ENCODE data around the gene PICALM. TPM values are rescaled to one million over a fixed set of nuclear protein-coding genes. Genes with fewer than 3 reads are reported as not detected.

Gene PICALM
- total and polyA plus RNA-seq, 2 of the 13 experiments (the other 11 are each of a cell fraction or from before 2014, with no cell fraction given), result 97.6 to 154 TPM

- peak; percentile 61 for TF ChIP-seq NFYB (CRISPR knock-in tag; IDR thresholded peaks at IDR 0.05)
- peak; percentile 72; the same call in 1 of the 2 replicates for TF ChIP-seq KMT2B (CRISPR knock-in tag; IDR thresholded peaks at IDR 0.05)
- peak; percentile 40; the same call in 1 of the 2 replicates for TF ChIP-seq ZSCAN31 (CRISPR knock-in tag; IDR thresholded peaks at IDR 0.05; ENCODE audit: low read depth)
- 0 out of 2 replicates have a peak, but pooled peaks have one; percentile 26 for TF ChIP-seq ZNF275 (CRISPR knock-in tag; IDR thresholded peaks at IDR 0.05; ENCODE audit: borderline replicate concordance)
- TF ChIP-seq SRSF1 (optimal IDR thresholded peaks at IDR 0.05; ENCODE audit: low read depth, low read length), result no peak
- peak; percentile 37 for TF ChIP-seq MEF2D (CRISPR knock-in tag; IDR thresholded peaks at IDR 0.05)
- TF ChIP-seq FOXK1 (CRISPR knock-in tag; IDR thresholded peaks at IDR 0.05; ENCODE audit: borderline replicate concordance, low read depth), result peak; percentile 74
- TF ChIP-seq ZNF205 (CRISPR knock-in tag; IDR thresholded peaks at IDR 0.05), result peak; percentile 57; the same call in 1 of the 2 replicates
- peak; percentile 27 for TF ChIP-seq CBX1 (IDR thresholded peaks at IDR 0.05; ENCODE audit: low read depth)
- 0 out of 2 replicates have a peak, but pooled peaks have one; percentile 25 for TF ChIP-seq MIXL1 (CRISPR knock-in tag; IDR thresholded peaks at IDR 0.05)
- TF ChIP-seq TGIF2 (CRISPR knock-in tag; IDR thresholded peaks at IDR 0.05), result peak; percentile 52
- TF ChIP-seq, protein P1, sequence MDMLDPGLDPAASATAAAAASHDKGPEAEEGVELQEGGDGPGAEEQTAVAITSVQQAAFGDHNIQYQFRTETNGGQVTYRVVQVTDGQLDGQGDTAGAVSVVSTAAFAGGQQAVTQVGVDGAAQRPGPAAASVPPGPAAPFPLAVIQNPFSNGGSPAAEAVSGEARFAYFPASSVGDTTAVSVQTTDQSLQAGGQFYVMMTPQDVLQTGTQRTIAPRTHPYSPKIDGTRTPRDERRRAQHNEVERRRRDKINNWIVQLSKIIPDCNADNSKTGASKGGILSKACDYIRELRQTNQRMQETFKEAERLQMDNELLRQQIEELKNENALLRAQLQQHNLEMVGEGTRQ (IDR thresholded peaks at IDR 0.05; ENCODE audit: low read depth, low read length), result peak; percentile 93
- TF ChIP-seq, protein P1 (CRISPR knock-in tag; IDR thresholded peaks at IDR 0.05; ENCODE audit: borderline replicate concordance), result peak; percentile 95; the same call in 1 of the 2 replicates
- TF ChIP-seq TEAD3 (CRISPR knock-in tag; optimal IDR thresholded peaks at IDR 0.05; ENCODE audit: borderline replicate concordance), result peak; percentile 83
- peak; percentile 43 for TF ChIP-seq ZNF501 (CRISPR knock-in tag; IDR thresholded peaks at IDR 0.05)
- TF ChIP-seq SP2 (CRISPR knock-in tag; IDR thresholded peaks at IDR 0.05), result no peak
- TF ChIP-seq, protein P2, sequence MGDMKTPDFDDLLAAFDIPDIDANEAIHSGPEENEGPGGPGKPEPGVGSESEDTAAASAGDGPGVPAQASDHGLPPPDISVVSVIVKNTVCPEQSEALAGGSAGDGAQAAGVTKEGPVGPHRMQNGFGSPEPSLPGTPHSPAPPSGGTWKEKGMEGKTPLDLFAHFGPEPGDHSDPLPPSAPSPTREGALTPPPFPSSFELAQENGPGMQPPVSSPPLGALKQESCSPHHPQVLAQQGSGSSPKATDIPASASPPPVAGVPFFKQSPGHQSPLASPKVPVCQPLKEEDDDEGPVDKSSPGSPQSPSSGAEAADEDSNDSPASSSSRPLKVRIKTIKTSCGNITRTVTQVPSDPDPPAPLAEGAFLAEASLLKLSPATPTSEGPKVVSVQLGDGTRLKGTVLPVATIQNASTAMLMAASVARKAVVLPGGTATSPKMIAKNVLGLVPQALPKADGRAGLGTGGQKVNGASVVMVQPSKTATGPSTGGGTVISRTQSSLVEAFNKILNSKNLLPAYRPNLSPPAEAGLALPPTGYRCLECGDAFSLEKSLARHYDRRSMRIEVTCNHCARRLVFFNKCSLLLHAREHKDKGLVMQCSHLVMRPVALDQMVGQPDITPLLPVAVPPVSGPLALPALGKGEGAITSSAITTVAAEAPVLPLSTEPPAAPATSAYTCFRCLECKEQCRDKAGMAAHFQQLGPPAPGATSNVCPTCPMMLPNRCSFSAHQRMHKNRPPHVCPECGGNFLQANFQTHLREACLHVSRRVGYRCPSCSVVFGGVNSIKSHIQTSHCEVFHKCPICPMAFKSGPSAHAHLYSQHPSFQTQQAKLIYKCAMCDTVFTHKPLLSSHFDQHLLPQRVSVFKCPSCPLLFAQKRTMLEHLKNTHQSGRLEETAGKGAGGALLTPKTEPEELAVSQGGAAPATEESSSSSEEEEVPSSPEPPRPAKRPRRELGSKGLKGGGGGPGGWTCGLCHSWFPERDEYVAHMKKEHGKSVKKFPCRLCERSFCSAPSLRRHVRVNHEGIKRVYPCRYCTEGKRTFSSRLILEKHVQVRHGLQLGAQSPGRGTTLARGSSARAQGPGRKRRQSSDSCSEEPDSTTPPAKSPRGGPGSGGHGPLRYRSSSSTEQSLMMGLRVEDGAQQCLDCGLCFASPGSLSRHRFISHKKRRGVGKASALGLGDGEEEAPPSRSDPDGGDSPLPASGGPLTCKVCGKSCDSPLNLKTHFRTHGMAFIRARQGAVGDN (CRISPR knock-in tag; IDR thresholded peaks at IDR 0.05), result peak; percentile 90
- peak; percentile 79; the same call in 1 of the 2 replicates for TF ChIP-seq ZKSCAN8 (CRISPR knock-in tag; IDR thresholded peaks at IDR 0.05; ENCODE audit: borderline replicate concordance)
- no peak for TF ChIP-seq HIC2 (CRISPR knock-in tag; IDR thresholded peaks at IDR 0.05; ENCODE audit: low read depth)
- TF ChIP-seq, protein P3, sequence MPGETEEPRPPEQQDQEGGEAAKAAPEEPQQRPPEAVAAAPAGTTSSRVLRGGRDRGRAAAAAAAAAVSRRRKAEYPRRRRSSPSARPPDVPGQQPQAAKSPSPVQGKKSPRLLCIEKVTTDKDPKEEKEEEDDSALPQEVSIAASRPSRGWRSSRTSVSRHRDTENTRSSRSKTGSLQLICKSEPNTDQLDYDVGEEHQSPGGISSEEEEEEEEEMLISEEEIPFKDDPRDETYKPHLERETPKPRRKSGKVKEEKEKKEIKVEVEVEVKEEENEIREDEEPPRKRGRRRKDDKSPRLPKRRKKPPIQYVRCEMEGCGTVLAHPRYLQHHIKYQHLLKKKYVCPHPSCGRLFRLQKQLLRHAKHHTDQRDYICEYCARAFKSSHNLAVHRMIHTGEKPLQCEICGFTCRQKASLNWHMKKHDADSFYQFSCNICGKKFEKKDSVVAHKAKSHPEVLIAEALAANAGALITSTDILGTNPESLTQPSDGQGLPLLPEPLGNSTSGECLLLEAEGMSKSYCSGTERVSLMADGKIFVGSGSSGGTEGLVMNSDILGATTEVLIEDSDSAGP (CRISPR knock-in tag; IDR thresholded peaks at IDR 0.05; ENCODE audit: borderline replicate concordance), result peak; percentile 81
Measured at GRCh38 chr11:86068951-86069407, at the start of gene PICALM (continued).
